ENCODE measurements around the gene WDR48. TPM values are rescaled to one million over a fixed set of nuclear protein-coding genes. Genes with fewer than 3 reads are reported as not detected.

WDR48 gene
- polyA plus RNA-seq, 1 experiment = 20.1 TPM

- CTCF ChIA-PET = interaction anchor here (0.8 to 2.8 kb wide), 2 partner anchors 13 to 174 kb away, joined by 3 to 14 read pairs; no protein-coding TSS in a partner anchor
- no peaks in the 10 kb centered on the region for H3K27me3 ChIP-seq (ENCODE audit: control insufficient read depth, insufficient read depth, low read length)
- no peak overlapping the region for H3K4me3 ChIP-seq (ENCODE audit: low read depth, low read length)
- no peak for TF ChIP-seq CTCF (IDR thresholded peaks at IDR 0.05; ENCODE audit: insufficient read depth, low read depth, low read length)
- POLR2A ChIA-PET = no interaction called here
- DNase-seq (ENCODE audit: low read depth) = no peak
- no peaks in the 10 kb centered on the region for H3K36me3 ChIP-seq (ENCODE audit: control insufficient read depth, insufficient read depth, low read length)
These were observed 62.6 kb downstream of the WDR48 start for GRCh38 chr3:39114456-39114855.

GRCh38 chr3:39115870-39116269 is 64.1 kb downstream of the WDR48 start:
- no peak for DNase-seq (ENCODE audit: low read depth)
- H3K4me3 ChIP-seq (ENCODE audit: low read depth, low read length) = no peak overlapping the region
- ChIA-PET POLR2A (interaction anchor here (0.7 kb wide), 1 partner anchor 9 kb away, joined by 3 read pairs; the partner anchor contains the start of genes GORASP1 and TTC21A), CTCF (interaction anchor here (0.6 to 2.9 kb wide), 11 partner anchors 8 to 175 kb away, joined by 3 to 17 read pairs (median 3); partner anchors contain the start of genes GORASP1 and TTC21A)
- no peaks in the 10 kb centered on the region for H3K27me3 ChIP-seq (ENCODE audit: control insufficient read depth, insufficient read depth, low read length)
- no peak for TF ChIP-seq CTCF (IDR thresholded peaks at IDR 0.05; ENCODE audit: insufficient read depth, low read depth, low read length)
- no peaks in the 10 kb centered on the region for H3K36me3 ChIP-seq (ENCODE audit: control insufficient read depth, insufficient read depth, low read length)

GRCh38 chr3:39118079-39118478 is 66.3 kb downstream of the WDR48 start:
- Histone ChIP-seq H3K36me3 (ENCODE audit: control insufficient read depth, insufficient read depth, low read length) (no peaks in the 10 kb centered on the region), H3K27me3 (ENCODE audit: control insufficient read depth, insufficient read depth, low read length) (no peaks in the 10 kb centered on the region), H3K4me3 (ENCODE audit: low read depth, low read length) (no peak overlapping the region)
- CTCF ChIA-PET = interaction anchor here (0.9 to 2.9 kb wide), 4 partner anchors 11 to 173 kb away, joined by 3 to 17 read pairs (median 8); partner anchors contain the start of genes GORASP1 and TTC21A
- TF ChIP-seq CTCF (IDR thresholded peaks at IDR 0.05; ENCODE audit: insufficient read depth, low read depth, low read length) = no peak
- POLR2A ChIA-PET = no interaction called here
- DNase-seq (ENCODE audit: low read depth) = no peak

GRCh38 chr3:39118931-39119660 is 67.3 kb downstream of the WDR48 start:
- Histone ChIP-seq H3K27me3 (ENCODE audit: control insufficient read depth, insufficient read depth, low read length) (no peaks in the 10 kb centered on the region), H3K36me3 (ENCODE audit: control insufficient read depth, insufficient read depth, low read length) (no peaks in the 10 kb centered on the region), H3K4me3 (ENCODE audit: low read depth, low read length) (no peak overlapping the region)
- DNase-seq (ENCODE audit: low read depth) = no peak
- TF ChIP-seq CTCF (IDR thresholded peaks at IDR 0.05; ENCODE audit: insufficient read depth, low read depth, low read length) = no peak
- POLR2A ChIA-PET = no interaction called here
- CTCF ChIA-PET = interaction anchor here (0.6 to 2.6 kb wide), 3 partner anchors 70 to 173 kb away, joined by 3 to 11 read pairs (median 3); no protein-coding TSS in a partner anchor

- no peak for DNase-seq (ENCODE audit: low read depth)
- ChIA-PET CTCF (interaction anchor here (1.1 to 11.2 kb wide), 2 partner anchors 155 to 169 kb away, joined by 3 to 300 read pairs; no protein-coding TSS in a partner anchor), POLR2A (no interaction called here)
- Histone ChIP-seq H3K4me3 (ENCODE audit: low read depth, low read length) (no peak overlapping the region), H3K36me3 (ENCODE audit: control insufficient read depth, insufficient read depth, low read length) (no peaks in the 10 kb centered on the region), H3K27me3 (ENCODE audit: control insufficient read depth, insufficient read depth, low read length) (no peaks in the 10 kb centered on the region)
- no peak for TF ChIP-seq CTCF (IDR thresholded peaks at IDR 0.05; ENCODE audit: insufficient read depth, low read depth, low read length)
These were observed 69.8 kb downstream of the WDR48 start for GRCh38 chr3:39121621-39122020.
